Measurements from ENCODE around the gene TMEM132C. TPM values are rescaled to one million over a fixed set of nuclear protein-coding genes. Genes with fewer than 3 reads are reported as not detected.

Gene TMEM132C
- total and polyA plus RNA-seq, 2 experiments from 2014 or later = not detected

DNA sequence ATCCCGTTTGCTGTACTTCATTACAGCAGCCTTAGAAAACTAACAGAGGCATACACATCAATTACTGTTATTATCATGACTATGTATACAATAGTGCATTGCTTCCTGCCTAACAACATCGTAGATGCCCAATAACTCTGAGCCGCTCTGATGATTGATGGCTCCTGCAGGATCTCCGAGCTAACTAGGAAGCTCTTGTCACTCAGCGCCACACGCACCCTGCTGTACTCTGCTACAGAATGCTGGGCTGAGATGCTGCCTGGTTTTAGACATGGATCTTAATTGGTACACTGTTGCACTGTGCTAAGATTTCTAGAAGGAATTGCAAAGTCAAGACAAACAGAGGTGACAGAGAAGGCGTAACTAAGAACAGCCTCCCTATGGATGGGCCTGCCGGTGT is 387.5 kb downstream of the TMEM132C start:
- H3K4me2 ChIP-seq = no peak overlapping the region
- H3K27ac ChIP-seq (ENCODE audit: low read depth) = no peak overlapping the region
- H3K4me1 Mint-ChIP-seq = no peaks in the 10 kb centered on the region
- peaks cover 39% of the 10 kb centered on the region for H3K36me3 Mint-ChIP-seq (ENCODE audit: low read depth)
- TF ChIP-seq POLR2AphosphoS5 (IDR thresholded peaks at IDR 0.05; ENCODE audit: low read depth) (no peak), EZH2 (IDR thresholded peaks at IDR 0.05; ENCODE audit: low read depth, unreplicated experiment) (no peak), STAT1 (IDR thresholded peaks at IDR 0.05; ENCODE audit: unreplicated experiment) (no peak), ZNF114 (CRISPR knock-in tag; IDR thresholded peaks at IDR 0.05) (no peak), NANOG (IDR thresholded peaks at IDR 0.05; ENCODE audit: borderline replicate concordance) (no peak), CREB1 (CRISPR knock-in tag; IDR thresholded peaks at IDR 0.05; ENCODE audit: low read depth) (no peak), EZH2phosphoT487 (IDR thresholded peaks at IDR 0.05; ENCODE audit: unreplicated experiment) (no peak), JUNB (IDR thresholded peaks at IDR 0.05; ENCODE audit: unreplicated experiment) (no peak)
- TF ChIP-seq, protein P1, sequence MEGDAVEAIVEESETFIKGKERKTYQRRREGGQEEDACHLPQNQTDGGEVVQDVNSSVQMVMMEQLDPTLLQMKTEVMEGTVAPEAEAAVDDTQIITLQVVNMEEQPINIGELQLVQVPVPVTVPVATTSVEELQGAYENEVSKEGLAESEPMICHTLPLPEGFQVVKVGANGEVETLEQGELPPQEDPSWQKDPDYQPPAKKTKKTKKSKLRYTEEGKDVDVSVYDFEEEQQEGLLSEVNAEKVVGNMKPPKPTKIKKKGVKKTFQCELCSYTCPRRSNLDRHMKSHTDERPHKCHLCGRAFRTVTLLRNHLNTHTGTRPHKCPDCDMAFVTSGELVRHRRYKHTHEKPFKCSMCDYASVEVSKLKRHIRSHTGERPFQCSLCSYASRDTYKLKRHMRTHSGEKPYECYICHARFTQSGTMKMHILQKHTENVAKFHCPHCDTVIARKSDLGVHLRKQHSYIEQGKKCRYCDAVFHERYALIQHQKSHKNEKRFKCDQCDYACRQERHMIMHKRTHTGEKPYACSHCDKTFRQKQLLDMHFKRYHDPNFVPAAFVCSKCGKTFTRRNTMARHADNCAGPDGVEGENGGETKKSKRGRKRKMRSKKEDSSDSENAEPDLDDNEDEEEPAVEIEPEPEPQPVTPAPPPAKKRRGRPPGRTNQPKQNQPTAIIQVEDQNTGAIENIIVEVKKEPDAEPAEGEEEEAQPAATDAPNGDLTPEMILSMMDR (conservative IDR thresholded peaks at IDR 0.05; ENCODE audit: low read depth in 2 of 2) = no peak
- TF ChIP-seq, protein P2, sequence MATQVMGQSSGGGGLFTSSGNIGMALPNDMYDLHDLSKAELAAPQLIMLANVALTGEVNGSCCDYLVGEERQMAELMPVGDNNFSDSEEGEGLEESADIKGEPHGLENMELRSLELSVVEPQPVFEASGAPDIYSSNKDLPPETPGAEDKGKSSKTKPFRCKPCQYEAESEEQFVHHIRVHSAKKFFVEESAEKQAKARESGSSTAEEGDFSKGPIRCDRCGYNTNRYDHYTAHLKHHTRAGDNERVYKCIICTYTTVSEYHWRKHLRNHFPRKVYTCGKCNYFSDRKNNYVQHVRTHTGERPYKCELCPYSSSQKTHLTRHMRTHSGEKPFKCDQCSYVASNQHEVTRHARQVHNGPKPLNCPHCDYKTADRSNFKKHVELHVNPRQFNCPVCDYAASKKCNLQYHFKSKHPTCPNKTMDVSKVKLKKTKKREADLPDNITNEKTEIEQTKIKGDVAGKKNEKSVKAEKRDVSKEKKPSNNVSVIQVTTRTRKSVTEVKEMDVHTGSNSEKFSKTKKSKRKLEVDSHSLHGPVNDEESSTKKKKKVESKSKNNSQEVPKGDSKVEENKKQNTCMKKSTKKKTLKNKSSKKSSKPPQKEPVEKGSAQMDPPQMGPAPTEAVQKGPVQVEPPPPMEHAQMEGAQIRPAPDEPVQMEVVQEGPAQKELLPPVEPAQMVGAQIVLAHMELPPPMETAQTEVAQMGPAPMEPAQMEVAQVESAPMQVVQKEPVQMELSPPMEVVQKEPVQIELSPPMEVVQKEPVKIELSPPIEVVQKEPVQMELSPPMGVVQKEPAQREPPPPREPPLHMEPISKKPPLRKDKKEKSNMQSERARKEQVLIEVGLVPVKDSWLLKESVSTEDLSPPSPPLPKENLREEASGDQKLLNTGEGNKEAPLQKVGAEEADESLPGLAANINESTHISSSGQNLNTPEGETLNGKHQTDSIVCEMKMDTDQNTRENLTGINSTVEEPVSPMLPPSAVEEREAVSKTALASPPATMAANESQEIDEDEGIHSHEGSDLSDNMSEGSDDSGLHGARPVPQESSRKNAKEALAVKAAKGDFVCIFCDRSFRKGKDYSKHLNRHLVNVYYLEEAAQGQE (IDR thresholded peaks at IDR 0.05; ENCODE audit: unreplicated experiment) = no peak
- TF ChIP-seq, protein P3, sequence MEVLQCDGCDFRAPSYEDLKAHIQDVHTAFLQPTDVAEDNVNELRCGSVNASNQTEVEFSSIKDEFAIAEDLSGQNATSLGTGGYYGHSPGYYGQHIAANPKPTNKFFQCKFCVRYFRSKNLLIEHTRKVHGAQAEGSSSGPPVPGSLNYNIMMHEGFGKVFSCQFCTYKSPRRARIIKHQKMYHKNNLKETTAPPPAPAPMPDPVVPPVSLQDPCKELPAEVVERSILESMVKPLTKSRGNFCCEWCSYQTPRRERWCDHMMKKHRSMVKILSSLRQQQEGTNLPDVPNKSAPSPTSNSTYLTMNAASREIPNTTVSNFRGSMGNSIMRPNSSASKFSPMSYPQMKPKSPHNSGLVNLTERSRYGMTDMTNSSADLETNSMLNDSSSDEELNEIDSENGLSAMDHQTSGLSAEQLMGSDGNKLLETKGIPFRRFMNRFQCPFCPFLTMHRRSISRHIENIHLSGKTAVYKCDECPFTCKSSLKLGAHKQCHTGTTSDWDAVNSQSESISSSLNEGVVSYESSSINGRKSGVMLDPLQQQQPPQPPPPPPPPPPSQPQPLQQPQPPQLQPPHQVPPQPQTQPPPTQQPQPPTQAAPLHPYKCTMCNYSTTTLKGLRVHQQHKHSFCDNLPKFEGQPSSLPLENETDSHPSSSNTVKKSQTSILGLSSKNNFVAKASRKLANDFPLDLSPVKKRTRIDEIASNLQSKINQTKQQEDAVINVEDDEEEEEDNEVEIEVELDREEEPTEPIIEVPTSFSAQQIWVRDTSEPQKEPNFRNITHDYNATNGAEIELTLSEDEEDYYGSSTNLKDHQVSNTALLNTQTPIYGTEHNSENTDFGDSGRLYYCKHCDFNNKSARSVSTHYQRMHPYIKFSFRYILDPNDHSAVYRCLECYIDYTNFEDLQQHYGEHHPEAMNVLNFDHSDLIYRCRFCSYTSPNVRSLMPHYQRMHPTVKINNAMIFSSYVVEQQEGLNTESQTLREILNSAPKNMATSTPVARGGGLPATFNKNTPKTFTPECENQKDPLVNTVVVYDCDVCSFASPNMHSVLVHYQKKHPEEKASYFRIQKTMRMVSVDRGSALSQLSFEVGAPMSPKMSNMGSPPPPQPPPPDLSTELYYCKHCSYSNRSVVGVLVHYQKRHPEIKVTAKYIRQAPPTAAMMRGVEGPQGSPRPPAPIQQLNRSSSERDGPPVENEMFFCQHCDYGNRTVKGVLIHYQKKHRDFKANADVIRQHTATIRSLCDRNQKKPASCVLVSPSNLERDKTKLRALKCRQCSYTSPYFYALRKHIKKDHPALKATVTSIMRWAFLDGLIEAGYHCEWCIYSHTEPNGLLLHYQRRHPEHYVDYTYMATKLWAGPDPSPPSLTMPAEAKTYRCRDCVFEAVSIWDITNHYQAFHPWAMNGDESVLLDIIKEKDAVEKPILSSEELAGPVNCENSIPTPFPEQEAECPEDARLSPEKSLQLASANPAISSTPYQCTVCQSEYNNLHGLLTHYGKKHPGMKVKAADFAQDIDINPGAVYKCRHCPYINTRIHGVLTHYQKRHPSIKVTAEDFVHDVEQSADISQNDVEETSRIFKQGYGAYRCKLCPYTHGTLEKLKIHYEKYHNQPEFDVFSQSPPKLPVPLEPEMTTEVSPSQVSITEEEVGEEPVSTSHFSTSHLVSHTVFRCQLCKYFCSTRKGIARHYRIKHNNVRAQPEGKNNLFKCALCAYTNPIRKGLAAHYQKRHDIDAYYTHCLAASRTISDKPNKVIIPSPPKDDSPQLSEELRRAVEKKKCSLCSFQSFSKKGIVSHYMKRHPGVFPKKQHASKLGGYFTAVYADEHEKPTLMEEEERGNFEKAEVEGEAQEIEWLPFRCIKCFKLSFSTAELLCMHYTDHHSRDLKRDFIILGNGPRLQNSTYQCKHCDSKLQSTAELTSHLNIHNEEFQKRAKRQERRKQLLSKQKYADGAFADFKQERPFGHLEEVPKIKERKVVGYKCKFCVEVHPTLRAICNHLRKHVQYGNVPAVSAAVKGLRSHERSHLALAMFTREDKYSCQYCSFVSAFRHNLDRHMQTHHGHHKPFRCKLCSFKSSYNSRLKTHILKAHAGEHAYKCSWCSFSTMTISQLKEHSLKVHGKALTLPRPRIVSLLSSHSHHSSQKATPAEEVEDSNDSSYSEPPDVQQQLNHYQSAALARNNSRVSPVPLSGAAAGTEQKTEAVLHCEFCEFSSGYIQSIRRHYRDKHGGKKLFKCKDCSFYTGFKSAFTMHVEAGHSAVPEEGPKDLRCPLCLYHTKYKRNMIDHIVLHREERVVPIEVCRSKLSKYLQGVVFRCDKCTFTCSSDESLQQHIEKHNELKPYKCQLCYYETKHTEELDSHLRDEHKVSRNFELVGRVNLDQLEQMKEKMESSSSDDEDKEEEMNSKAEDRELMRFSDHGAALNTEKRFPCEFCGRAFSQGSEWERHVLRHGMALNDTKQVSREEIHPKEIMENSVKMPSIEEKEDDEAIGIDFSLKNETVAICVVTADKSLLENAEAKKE (CRISPR knock-in tag; IDR thresholded peaks at IDR 0.05) = no peak
- TF ChIP-seq, protein P4, sequence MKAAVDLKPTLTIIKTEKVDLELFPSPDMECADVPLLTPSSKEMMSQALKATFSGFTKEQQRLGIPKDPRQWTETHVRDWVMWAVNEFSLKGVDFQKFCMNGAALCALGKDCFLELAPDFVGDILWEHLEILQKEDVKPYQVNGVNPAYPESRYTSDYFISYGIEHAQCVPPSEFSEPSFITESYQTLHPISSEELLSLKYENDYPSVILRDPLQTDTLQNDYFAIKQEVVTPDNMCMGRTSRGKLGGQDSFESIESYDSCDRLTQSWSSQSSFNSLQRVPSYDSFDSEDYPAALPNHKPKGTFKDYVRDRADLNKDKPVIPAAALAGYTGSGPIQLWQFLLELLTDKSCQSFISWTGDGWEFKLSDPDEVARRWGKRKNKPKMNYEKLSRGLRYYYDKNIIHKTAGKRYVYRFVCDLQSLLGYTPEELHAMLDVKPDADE (IDR thresholded peaks at IDR 0.05) = no peak
- H2AFZ ChIP-seq = no peak overlapping the region
- H3K36me3 ChIP-seq (ENCODE audit: insufficient read depth) = no peaks in the 10 kb centered on the region
- H3K79me2 ChIP-seq (replicated peaks; ENCODE audit: insufficient read depth) = no peaks in the 10 kb centered on the region
- no peaks in the 10 kb centered on the region for H3F3A ChIP-seq (replicated peaks; ENCODE audit: low read depth)
- ATAC-seq (no peak), DNase-seq (ENCODE audit: low spot score) (no peak)
- no peaks in the 10 kb centered on the region for H4K20me1 ChIP-seq (replicated peaks; ENCODE audit: insufficient read depth)
- peaks cover 84% of the 10 kb centered on the region for H3K9me3 Mint-ChIP-seq
- no peak overlapping the region for H3K4me3 ChIP-seq
- peaks cover 2% of the 10 kb centered on the region for H3K27me3 Mint-ChIP-seq (ENCODE audit: insufficient read depth, low read depth, poor library complexity)
- no peaks in the 10 kb centered on the region for H3K27me3 ChIP-seq (ENCODE audit: insufficient read depth)
- H3K27ac Mint-ChIP-seq = no peak overlapping the region
- no peak overlapping the region for H3K4me3 Mint-ChIP-seq
- no peaks in the 10 kb centered on the region for H3K4me1 ChIP-seq (ENCODE audit: insufficient read depth)
- no peaks in the 10 kb centered on the region for H3K9me2 ChIP-seq (ENCODE audit: insufficient read depth)

Data from GM23338 (cell line).